KMS-11 (cell line): ENCODE results near the gene SPDYA.
"Not testable (repeated sequence)": the region's sequence is repeated elsewhere in the genome, so short reads cannot be mapped to it uniquely, and the experiment has no call there.

ENCODE experiments used
- H2AFZ ChIP-seq: fragments of 200-600 bp; sonication (generic); 2 replicates; pipeline ENCODE4 v1.6.1; 2016; ENCODE audit warnings: antibody characterized with exemption, mixed run types, low read depth
- H3K27ac ChIP-seq: fragments of 200-600 bp; sonication (generic); 2 replicates; pipeline ENCODE4 v1.6.1; 2016; ENCODE audit warnings: mild to moderate bottlenecking, mixed run types
- H3K27me3 ChIP-seq: fragments of 200-600 bp; sonication (generic); 2 replicates; pipeline ENCODE4 v1.6.1; 2017; ENCODE audit warnings: mild to moderate bottlenecking, low read depth, mixed run types, moderate library complexity; ENCODE audit not compliant: insufficient read depth
- H3K36me3 ChIP-seq: fragments of 200-600 bp; sonication (generic); 2 replicates; pipeline ENCODE4 v1.6.1; 2017; ENCODE audit warnings: mild to moderate bottlenecking, mixed run types; ENCODE audit not compliant: insufficient read depth
- H3K4me1 ChIP-seq: fragments of 200-600 bp; sonication (generic); 2 replicates; pipeline ENCODE4 v1.6.1; 2016; ENCODE audit warnings: mild to moderate bottlenecking, low read depth, mixed run types; ENCODE audit not compliant: poor library complexity, severe bottlenecking
- H3K4me2 ChIP-seq: fragments of 200-600 bp; sonication (generic); 2 replicates; pipeline ENCODE4 v1.7.0; 2016; ENCODE audit warnings: mild to moderate bottlenecking, mixed run types
- H3K4me3 ChIP-seq: fragments of 200-600 bp; sonication (generic); IDR thresholded peaks from 2 replicates; pipeline ENCODE4 v1.6.1; 2017; ENCODE audit warnings: low read depth, low read length, mixed read lengths; ENCODE audit not compliant: insufficient read depth
- H3K79me2 ChIP-seq: fragments of 200-600 bp; sonication (generic); 2 replicates; pipeline ENCODE4 v1.6.1; 2016; ENCODE audit warnings: low read depth, mixed run types; ENCODE audit not compliant: insufficient read depth
- H3K9ac ChIP-seq: fragments of 200-600 bp; sonication (generic); 2 replicates; pipeline ENCODE4 v1.6.1; 2016; ENCODE audit warnings: mild to moderate bottlenecking, mixed run types
- H4K20me1 ChIP-seq: fragments of 200-600 bp; sonication (generic); 2 replicates; pipeline ENCODE4 v1.6.1; 2016; ENCODE audit warnings: mild to moderate bottlenecking, mixed run types; ENCODE audit not compliant: insufficient read depth
- TF ChIP-seq, protein P1 (sequence below): fragments of 200-600 bp; sonication (generic); conservative IDR thresholded peaks from 2 replicates; pipeline ENCODE4 v1.6.1; 2017; ENCODE audit warnings: low read depth, mild to moderate bottlenecking, antibody characterized with exemption, low read length, moderate library complexity, mixed read lengths

The SPDYA gene

GRCh38 chr2:28782423-28782822, 28.2 kb upstream of the SPDYA start:
- H3K36me3 ChIP-seq, result peaks cover 16% of the 10 kb centered on the region; the same call in 1 of the 2 replicates
- H3K27me3 ChIP-seq, result no peaks in the 10 kb centered on the region
- H3K79me2 ChIP-seq, result no peaks in the 10 kb centered on the region; the same call in 1 of the 2 replicates
- H2AFZ ChIP-seq, result no peak overlapping the region
- no peak overlapping the region for H3K9ac ChIP-seq
- TF ChIP-seq, protein P1, sequence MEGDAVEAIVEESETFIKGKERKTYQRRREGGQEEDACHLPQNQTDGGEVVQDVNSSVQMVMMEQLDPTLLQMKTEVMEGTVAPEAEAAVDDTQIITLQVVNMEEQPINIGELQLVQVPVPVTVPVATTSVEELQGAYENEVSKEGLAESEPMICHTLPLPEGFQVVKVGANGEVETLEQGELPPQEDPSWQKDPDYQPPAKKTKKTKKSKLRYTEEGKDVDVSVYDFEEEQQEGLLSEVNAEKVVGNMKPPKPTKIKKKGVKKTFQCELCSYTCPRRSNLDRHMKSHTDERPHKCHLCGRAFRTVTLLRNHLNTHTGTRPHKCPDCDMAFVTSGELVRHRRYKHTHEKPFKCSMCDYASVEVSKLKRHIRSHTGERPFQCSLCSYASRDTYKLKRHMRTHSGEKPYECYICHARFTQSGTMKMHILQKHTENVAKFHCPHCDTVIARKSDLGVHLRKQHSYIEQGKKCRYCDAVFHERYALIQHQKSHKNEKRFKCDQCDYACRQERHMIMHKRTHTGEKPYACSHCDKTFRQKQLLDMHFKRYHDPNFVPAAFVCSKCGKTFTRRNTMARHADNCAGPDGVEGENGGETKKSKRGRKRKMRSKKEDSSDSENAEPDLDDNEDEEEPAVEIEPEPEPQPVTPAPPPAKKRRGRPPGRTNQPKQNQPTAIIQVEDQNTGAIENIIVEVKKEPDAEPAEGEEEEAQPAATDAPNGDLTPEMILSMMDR, result no peak
- no peak overlapping the region for H3K27ac ChIP-seq
- no peak overlapping the region for H3K4me3 ChIP-seq
- no peak overlapping the region for H3K4me2 ChIP-seq
- H3K4me1 ChIP-seq, result no peaks in the 10 kb centered on the region
- H4K20me1 ChIP-seq, result no peaks in the 10 kb centered on the region

- not testable (repeated sequence) for H3K27me3 ChIP-seq, H2AFZ ChIP-seq, H3K79me2 ChIP-seq, H3K4me1 ChIP-seq, H4K20me1 ChIP-seq, H3K36me3 ChIP-seq, H3K4me3 ChIP-seq, H3K27ac ChIP-seq, H3K4me2 ChIP-seq, H3K9ac ChIP-seq
These were observed 26.1 kb upstream of the SPDYA start for GRCh38 chr2:28784570-28784969.

DNA sequence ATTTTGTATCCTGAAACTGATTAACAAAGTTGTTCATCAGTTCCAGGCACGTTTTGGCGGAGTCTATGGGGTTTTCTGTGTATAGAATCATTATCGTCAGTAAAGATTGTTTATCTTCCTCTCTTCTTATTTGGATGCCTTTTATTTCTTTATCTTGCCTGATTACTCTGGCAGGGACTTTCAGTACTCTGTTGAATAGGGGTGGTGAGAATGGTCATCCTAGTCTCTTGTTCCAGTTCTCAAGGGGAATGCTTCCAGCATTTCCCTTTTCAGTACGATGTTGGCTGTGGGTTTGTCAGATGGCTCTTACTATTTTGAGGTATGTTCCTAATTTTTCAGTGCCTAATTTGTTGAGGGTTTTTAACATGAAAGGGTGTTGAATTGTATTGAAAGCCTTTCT, 14.0 kb upstream of the SPDYA start:
- TF ChIP-seq, protein P1, result no peak
- Histone ChIP-seq H3K4me2 (no peak overlapping the region), H3K27me3 (no peaks in the 10 kb centered on the region), H3K4me3 (no peak overlapping the region), H2AFZ (no peak overlapping the region), H3K4me1 (no peaks in the 10 kb centered on the region), H4K20me1 (no peaks in the 10 kb centered on the region), H3K79me2 (peaks cover 8% of the 10 kb centered on the region; the same call in 1 of the 2 replicates), H3K27ac (no peak overlapping the region), H3K9ac (no peak overlapping the region), H3K36me3 (no peaks in the 10 kb centered on the region; the same call in 1 of the 2 replicates)

DNA sequence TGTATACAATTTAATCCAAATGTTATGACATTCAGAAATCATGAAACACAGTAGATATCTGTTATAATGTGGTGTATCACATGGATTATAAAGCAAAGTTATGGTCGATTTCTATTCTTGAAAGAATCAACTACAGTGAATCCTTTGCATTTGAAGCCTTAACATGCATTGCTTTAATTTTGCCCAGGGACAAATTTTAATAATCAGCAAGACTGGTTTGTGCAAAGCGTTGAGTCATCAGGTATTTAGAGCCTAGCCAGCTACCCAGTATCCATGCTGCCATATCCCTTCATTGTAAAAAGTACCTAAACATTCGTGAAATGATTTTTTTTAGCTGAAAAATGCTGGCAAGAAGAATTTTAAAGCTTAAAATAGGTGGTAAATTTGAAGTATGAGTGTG, 8.9 kb upstream of the SPDYA start:
- no peak overlapping the region for H3K9ac ChIP-seq
- H3K4me2 ChIP-seq, result no peak overlapping the region
- no peaks in the 10 kb centered on the region for H4K20me1 ChIP-seq
- H3K4me1 ChIP-seq, result no peaks in the 10 kb centered on the region
- H3K27ac ChIP-seq, result no peak overlapping the region
- no peaks in the 10 kb centered on the region; the same call in 1 of the 2 replicates for H3K36me3 ChIP-seq
- H3K79me2 ChIP-seq, result no peaks in the 10 kb centered on the region
- TF ChIP-seq, protein P1, result no peak
- H3K27me3 ChIP-seq, result no peaks in the 10 kb centered on the region
- H2AFZ ChIP-seq, result no peak overlapping the region
- no peak overlapping the region for H3K4me3 ChIP-seq

GRCh38 chr2:28802975-28803429, 7.6 kb upstream of the SPDYA start:
- H3K9ac ChIP-seq, result no peak overlapping the region
- no peaks in the 10 kb centered on the region; the same call in 1 of the 2 replicates for H3K36me3 ChIP-seq
- no peak overlapping the region for H2AFZ ChIP-seq
- H3K27me3 ChIP-seq, result no peaks in the 10 kb centered on the region
- no peak overlapping the region for H3K27ac ChIP-seq
- no peak overlapping the region for H3K4me3 ChIP-seq
- H3K79me2 ChIP-seq, result no peaks in the 10 kb centered on the region
- no peak overlapping the region for H3K4me2 ChIP-seq
- no peaks in the 10 kb centered on the region for H3K4me1 ChIP-seq
- TF ChIP-seq, protein P1, result no peak
- no peaks in the 10 kb centered on the region for H4K20me1 ChIP-seq
